Testis (tissue), 3 donors: ENCODE results near the gene ERCC1. TPM values are rescaled to one million over a fixed set of nuclear protein-coding genes. Genes with fewer than 3 reads are reported as not detected.
A peak's percentile ranks its signal among the peaks of the same experiment; 100 is the strongest.
"Not testable (repeated sequence)": the region's sequence is repeated elsewhere in the genome, so short reads cannot be mapped to it uniquely, and the experiment has no call there.

Experiments used
- DNase-seq: peaks from one replicate; pipeline ENCODE4 v3.0.0-alpha.2; 2019
- H3K27ac ChIP-seq, 2 donors: fragments of 200-600 bp; sonication (generic); one replicate each; pipeline ENCODE4 v1.5.1; 2019
- H3K27me3 ChIP-seq: fragments of 200-600 bp; sonication (generic); one replicate; pipeline ENCODE4 v1.5.1; 2019
- H3K36me3 ChIP-seq: fragments of 200-600 bp; sonication (generic); one replicate; pipeline ENCODE4 v1.5.1; 2017; ENCODE audit warnings: low read depth; ENCODE audit errors: missing control alignments
- H3K4me1 ChIP-seq: fragments of 200-600 bp; sonication (generic); one replicate; pipeline ENCODE4 v1.5.1; 2019
- H3K4me3 ChIP-seq, 2 donors: fragments of 200-600 bp; sonication (generic); one replicate each; pipeline ENCODE4 v1.5.1; 2017 to 2019
- H3K9me3 ChIP-seq: fragments of 200-600 bp; sonication (generic); one replicate; pipeline ENCODE4 v1.5.1; 2017
- CTCF ChIP-seq, 3 experiments: fragments of 450-650 bp in 2 of 3; fragments of 200-600 bp in 1 of 3; sonication (generic) in 1 of 3; IDR thresholded peaks; one replicate each; pipeline ENCODE4 v1.5.1; 2016 to 2019; ENCODE audit warnings: antibody characterized with exemption in 3 of 3, mild to moderate bottlenecking in 2 of 3, moderate library complexity in 1 of 3
- POLR2A ChIP-seq: fragments of 450-650 bp; IDR thresholded peaks from one replicate; pipeline ENCODE4 v1.6.1; 2017; ENCODE audit warnings: antibody characterized with exemption, mild to moderate bottlenecking, moderate library complexity
- WGBS, 2 donors: methylation state at CpG; one replicate each; pipeline ENCODE4 v1.1.5; 2018; 5-methylcytosine and 5-hydroxymethylcytosine counted together
- intact Hi-C: fragments of 100-400 bp; cut with DNase I; formaldehyde crosslinking; loops from one replicate; pipeline ENCODE4 v1.15.1; 2023; ENCODE audit warnings: low total_unique reads
- polyA plus RNA-seq: library from polyadenylated mRNA; stranded (reverse); fragments of 350-450 nt; fragmentation: Illumina TruSeq; extraction: RNeasy Lipid Tissue Mini Kit (QIAGEN cat#74804); gene quantifications from one replicate; pipeline ENCODE4 v1.2.3, GENCODE V29; 2014; ENCODE audit warnings: low read depth, low replicate concordance; ENCODE audit not compliant: insufficient read depth
- total RNA-seq, 2 donors: library from RNA; depleted of rRNA; stranded (reverse); fragments of >200 nt; gene quantifications; one replicate each; pipeline ENCODE4 v1.2.3, GENCODE V29; 2016

The ERCC1 gene
- total and polyA plus RNA-seq, 3 donors from 2014 or later = 71.8 to 112 (median 95.7) TPM

- Histone ChIP-seq H3K27ac (no peak overlapping the region), H3K4me1 (peaks cover 5% of the 10 kb centered on the region), H3K27me3 (no peaks in the 10 kb centered on the region), H3K36me3 (no peaks in the 10 kb centered on the region), H3K9me3 (no peaks in the 10 kb centered on the region), H3K4me3 (no peak overlapping the region)
- intact Hi-C loops = no loop called here
- WGBS, 2 donors = 84 to 94% methylated on average over 4 of the region's 4 CpGs
- TF ChIP-seq CTCF (IDR thresholded peaks at IDR 0.05) (no peak), POLR2A (no peak)
- DNase-seq = no peak
Measured at GRCh38 chr19:45417151-45417550, 6.6 kb downstream of the ERCC1 start.

GRCh38 chr19:45414468-45414867, 9.2 kb downstream of the ERCC1 start:
- H3K4me1 ChIP-seq = peaks cover 1% of the 10 kb centered on the region
- intact Hi-C loops = no loop called here
- no peak overlapping the region for H3K4me3 ChIP-seq
- TF ChIP-seq POLR2A (no peak), CTCF (IDR thresholded peaks at IDR 0.05) (no peak)
- no peak overlapping the region for H3K27ac ChIP-seq
- DNase-seq = no peak
- 91 to 93% methylated on average over 8 of the region's 8 CpGs for WGBS, 2 donors
- no peaks in the 10 kb centered on the region for H3K36me3 ChIP-seq
- no peaks in the 10 kb centered on the region for H3K9me3 ChIP-seq
- H3K27me3 ChIP-seq = no peaks in the 10 kb centered on the region

- no peaks in the 10 kb centered on the region for H3K36me3 ChIP-seq
Measured at GRCh38 chr19:45413497-45413896, 10.2 kb downstream of the ERCC1 start.

GRCh38 chr19:45410330-45410729, 13.4 kb downstream of the ERCC1 start:
- 94% methylated on average over 4 of the region's 4 CpGs for WGBS, 2 donors
- H3K36me3 ChIP-seq, H3K4me1 ChIP-seq, H3K27me3 ChIP-seq, H3K4me3 ChIP-seq, DNase-seq, H3K27ac ChIP-seq, H3K9me3 ChIP-seq, intact Hi-C loops: not testable (repeated sequence)

More at GRCh38 chr19:45413497-45413896, 10.2 kb downstream of the ERCC1 start:
- Histone ChIP-seq H3K9me3 (no peaks in the 10 kb centered on the region), H3K4me1 (no peaks in the 10 kb centered on the region), H3K27ac (no peak overlapping the region), H3K27me3 (no peaks in the 10 kb centered on the region), H3K4me3 (no peak overlapping the region)
- TF ChIP-seq POLR2A (no peak), CTCF (IDR thresholded peaks at IDR 0.05) (no peak)
- DNase-seq = no peak
- intact Hi-C loops = no loop called here
- WGBS, 2 donors = 86 to 88% methylated on average over 6 of the region's 6 CpGs

GRCh38 chr19:45409557-45409920, 14.2 kb downstream of the ERCC1 start:
- DNase-seq = no peak
- peak overlapping the region; percentile 46 to 50 for H3K27ac ChIP-seq
- intact Hi-C loops = no loop called here
- no peak overlapping the region for H3K4me3 ChIP-seq
- H3K9me3 ChIP-seq = no peaks in the 10 kb centered on the region
- no peak for TF ChIP-seq CTCF (IDR thresholded peaks at IDR 0.05)
- TF ChIP-seq POLR2A = no peak
- H3K27me3 ChIP-seq = no peaks in the 10 kb centered on the region
- H3K4me1 ChIP-seq = peaks cover 10% of the 10 kb centered on the region
- WGBS, 2 donors = 36 to 62% methylated on average over 4 of the region's 4 CpGs
- H3K36me3 ChIP-seq = no peaks in the 10 kb centered on the region
